HL-60 (cell line): ENCODE results near the gene RPL3.

Source experiments
- DNase-seq, 2 experiments: peaks; one replicate each; pipeline ENCODE4 v3.0.0-alpha.2; 2010 to 2020; ENCODE audit warnings: low read depth in 1 of 2, low spot score in 1 of 2
- H3K27ac ChIP-seq: fragments of 250-450 bp; sonication (Bioruptor Pico); replicated peaks from 2 replicates; pipeline ENCODE4 v1.5.1; 2020; ENCODE audit warnings: mild to moderate bottlenecking, moderate library complexity
- H3K27me3 ChIP-seq: fragments of 250-450 bp; sonication (Bioruptor Pico); 2 replicates; pipeline ENCODE4 v1.5.1; 2021; ENCODE audit warnings: mild to moderate bottlenecking, moderate library complexity; ENCODE audit not compliant: insufficient read depth, poor library complexity, severe bottlenecking
- H3K4me3 ChIP-seq: replicated peaks from 2 replicates; pipeline ENCODE4 v1.5.1; 2011; ENCODE audit warnings: mild to moderate bottlenecking, control low read depth, low read length; ENCODE audit not compliant: insufficient read depth
- CTCF ChIP-seq: IDR thresholded peaks from one replicate; pipeline ENCODE4 v1.5.1; 2011; ENCODE audit warnings: low read length, control low read depth, inconsistent platforms; ENCODE audit not compliant: insufficient read depth
- GABPA ChIP-seq: IDR thresholded peaks from 2 replicates; pipeline ENCODE4 v1.6.1; 2012; ENCODE audit warnings: low read depth
- POLR2AphosphoS5 ChIP-seq: IDR thresholded peaks from 2 replicates; pipeline ENCODE4 v1.6.1; 2012; ENCODE audit warnings: low read depth
- SPI1 ChIP-seq: IDR thresholded peaks from 2 replicates; pipeline ENCODE4 v1.6.1; 2012; ENCODE audit warnings: low read depth, mild to moderate bottlenecking, borderline replicate concordance
- TF ChIP-seq, protein P1 (sequence below): IDR thresholded peaks from 2 replicates; pipeline ENCODE4 v1.6.1; 2012; ENCODE audit warnings: low read depth; ENCODE audit not compliant: insufficient replicate concordance

The RPL3 gene

DNA sequence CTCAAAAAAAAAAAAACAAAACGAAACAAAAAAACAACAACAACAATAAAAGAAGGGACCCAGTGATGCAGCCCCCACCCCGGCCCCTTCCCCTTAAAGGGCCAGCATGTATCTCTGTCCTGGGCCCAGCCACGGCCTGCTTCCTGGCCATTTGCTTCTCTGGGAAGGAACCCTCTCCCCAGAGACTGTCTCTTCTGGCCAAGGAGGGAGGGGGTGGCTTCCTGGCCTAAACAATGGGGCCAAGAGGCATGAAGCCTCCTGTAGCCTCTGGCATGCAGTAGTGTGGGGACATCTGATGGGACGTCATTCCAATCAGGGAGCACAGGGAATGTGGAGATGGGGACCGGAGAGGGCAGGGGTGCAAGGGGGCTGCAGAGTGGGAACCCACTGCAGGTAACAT lies 49.1 kb downstream of the RPL3 start:
- H3K27ac ChIP-seq = no peak overlapping the region
- no peak for DNase-seq
- no peaks in the 10 kb centered on the region for H3K27me3 ChIP-seq
- H3K4me3 ChIP-seq = no peak overlapping the region
- no peak for TF ChIP-seq SPI1
- TF ChIP-seq POLR2AphosphoS5 = no peak

DNA sequence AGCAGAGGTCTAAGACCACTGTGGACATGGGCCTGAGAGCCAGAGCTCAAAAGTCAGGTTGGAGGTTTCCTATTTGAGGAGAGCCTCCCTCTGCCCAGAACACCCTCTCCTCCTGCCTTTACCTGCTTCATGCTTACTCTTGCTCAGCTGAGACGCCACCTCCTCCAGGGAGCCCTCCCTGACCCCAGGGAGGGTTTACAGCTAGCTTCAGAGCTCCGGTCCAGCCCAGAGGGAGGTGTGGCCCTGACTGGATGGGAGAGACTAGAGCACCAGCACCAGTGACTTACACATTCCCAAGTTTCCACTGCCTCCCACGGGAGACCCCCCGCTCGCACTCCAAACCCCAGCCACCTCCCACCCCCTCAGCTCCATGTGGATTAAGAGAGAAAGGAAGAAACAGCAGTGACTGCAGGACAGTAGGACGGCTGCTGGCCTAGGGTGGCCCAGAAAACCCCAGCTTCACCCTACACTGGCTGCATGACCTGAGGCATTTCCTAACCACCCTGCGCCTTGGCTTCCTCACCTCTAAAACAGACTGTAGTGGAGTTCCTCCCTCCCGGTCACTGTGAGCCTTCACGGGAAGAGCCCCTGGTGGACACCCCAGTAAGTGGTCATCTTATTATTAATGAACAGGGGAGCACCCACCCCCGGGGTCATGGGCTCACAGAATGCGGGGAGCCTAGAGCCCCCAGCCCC lies 50.2 kb downstream of the RPL3 start:
- Histone ChIP-seq H3K27ac (no peak overlapping the region), H3K27me3 (no peaks in the 10 kb centered on the region), H3K4me3 (no peak overlapping the region)
- TF ChIP-seq SPI1 (no peak), GABPA (no peak), CTCF (no peak), POLR2AphosphoS5 (no peak)
- TF ChIP-seq, protein P1, sequence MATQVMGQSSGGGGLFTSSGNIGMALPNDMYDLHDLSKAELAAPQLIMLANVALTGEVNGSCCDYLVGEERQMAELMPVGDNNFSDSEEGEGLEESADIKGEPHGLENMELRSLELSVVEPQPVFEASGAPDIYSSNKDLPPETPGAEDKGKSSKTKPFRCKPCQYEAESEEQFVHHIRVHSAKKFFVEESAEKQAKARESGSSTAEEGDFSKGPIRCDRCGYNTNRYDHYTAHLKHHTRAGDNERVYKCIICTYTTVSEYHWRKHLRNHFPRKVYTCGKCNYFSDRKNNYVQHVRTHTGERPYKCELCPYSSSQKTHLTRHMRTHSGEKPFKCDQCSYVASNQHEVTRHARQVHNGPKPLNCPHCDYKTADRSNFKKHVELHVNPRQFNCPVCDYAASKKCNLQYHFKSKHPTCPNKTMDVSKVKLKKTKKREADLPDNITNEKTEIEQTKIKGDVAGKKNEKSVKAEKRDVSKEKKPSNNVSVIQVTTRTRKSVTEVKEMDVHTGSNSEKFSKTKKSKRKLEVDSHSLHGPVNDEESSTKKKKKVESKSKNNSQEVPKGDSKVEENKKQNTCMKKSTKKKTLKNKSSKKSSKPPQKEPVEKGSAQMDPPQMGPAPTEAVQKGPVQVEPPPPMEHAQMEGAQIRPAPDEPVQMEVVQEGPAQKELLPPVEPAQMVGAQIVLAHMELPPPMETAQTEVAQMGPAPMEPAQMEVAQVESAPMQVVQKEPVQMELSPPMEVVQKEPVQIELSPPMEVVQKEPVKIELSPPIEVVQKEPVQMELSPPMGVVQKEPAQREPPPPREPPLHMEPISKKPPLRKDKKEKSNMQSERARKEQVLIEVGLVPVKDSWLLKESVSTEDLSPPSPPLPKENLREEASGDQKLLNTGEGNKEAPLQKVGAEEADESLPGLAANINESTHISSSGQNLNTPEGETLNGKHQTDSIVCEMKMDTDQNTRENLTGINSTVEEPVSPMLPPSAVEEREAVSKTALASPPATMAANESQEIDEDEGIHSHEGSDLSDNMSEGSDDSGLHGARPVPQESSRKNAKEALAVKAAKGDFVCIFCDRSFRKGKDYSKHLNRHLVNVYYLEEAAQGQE = no peak
- no peak for DNase-seq

- no peak overlapping the region for H3K27ac ChIP-seq
- H3K27me3 ChIP-seq = no peaks in the 10 kb centered on the region
- H3K4me3 ChIP-seq = no peak overlapping the region
- TF ChIP-seq, protein P1 = no peak
- no peak for TF ChIP-seq SPI1
- TF ChIP-seq CTCF = no peak
- no peak for TF ChIP-seq POLR2AphosphoS5
- TF ChIP-seq GABPA = no peak
- no peak for DNase-seq
These were observed 50.8 kb downstream of the RPL3 start for GRCh38 chr22:39268645-39269044.

DNA sequence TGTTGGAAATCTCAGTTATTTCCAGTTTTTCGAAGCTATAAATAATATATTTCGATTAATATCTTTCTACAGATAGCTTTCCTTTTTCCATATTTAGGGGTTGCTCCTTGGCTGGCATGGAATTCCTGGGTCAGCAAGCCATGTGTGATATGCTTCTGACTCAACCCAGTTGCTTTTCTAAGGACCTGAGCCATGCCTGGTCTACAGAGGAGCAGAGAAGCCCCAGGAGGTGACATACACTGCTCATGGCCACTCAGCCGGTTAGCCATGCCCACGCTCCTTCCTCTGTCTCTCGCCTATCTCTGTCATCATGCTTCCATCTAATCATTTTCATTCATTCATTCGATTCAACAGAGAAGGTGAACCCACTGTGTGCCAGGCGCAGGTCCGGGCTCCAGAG lies 51.4 kb downstream of the RPL3 start:
- Histone ChIP-seq H3K27ac (no peak overlapping the region), H3K4me3 (no peak overlapping the region), H3K27me3 (no peaks in the 10 kb centered on the region)
- TF ChIP-seq SPI1 (no peak), GABPA (no peak), POLR2AphosphoS5 (no peak), CTCF (no peak)
- DNase-seq = no peak
